Stimulated activated naive CD4-positive, alpha-beta T cell (primary cell): ENCODE results near the gene CNTNAP2.

Experiments
- DNase-seq, 6 experiments: peaks; one replicate each; lab custom pipeline; 2025; lab: John Stamatoyannopoulos, UW

Gene CNTNAP2

GRCh38 chr7:147485660-147486210 lies 1369.1 kb downstream of the CNTNAP2 start:
- DNase-seq, result no peak

GRCh38 chr7:147492606-147493005 lies 1376.0 kb downstream of the CNTNAP2 start:
- no peak for DNase-seq

GRCh38 chr7:147496209-147496608 lies 1379.6 kb downstream of the CNTNAP2 start:
- DNase-seq, result no peak

GRCh38 chr7:147497246-147497645 lies 1380.6 kb downstream of the CNTNAP2 start:
- no peak for DNase-seq

- no peak for DNase-seq
Measured at GRCh38 chr7:147498081-147498480, 1381.5 kb downstream of the CNTNAP2 start.

- DNase-seq, result no peak
Measured at GRCh38 chr7:147509035-147509501, 1392.5 kb downstream of the CNTNAP2 start.

- DNase-seq, result no peak
Measured at GRCh38 chr7:147509541-147510200, 1393.1 kb downstream of the CNTNAP2 start.

- no peak for DNase-seq
Measured at GRCh38 chr7:147510201-147510542, 1393.6 kb downstream of the CNTNAP2 start.

- DNase-seq, result no peak
Measured at GRCh38 chr7:147510923-147511322, 1394.3 kb downstream of the CNTNAP2 start.

GRCh38 chr7:147513451-147513850 lies 1396.8 kb downstream of the CNTNAP2 start:
- DNase-seq, result no peak

- DNase-seq, result no peak
Measured at GRCh38 chr7:147516391-147516790, 1399.8 kb downstream of the CNTNAP2 start.

GRCh38 chr7:147519062-147519461 lies 1402.5 kb downstream of the CNTNAP2 start:
- DNase-seq, result no peak

- DNase-seq, result no peak
Measured at GRCh38 chr7:147523056-147523455, 1406.5 kb downstream of the CNTNAP2 start.

GRCh38 chr7:147524726-147525250 lies 1408.2 kb downstream of the CNTNAP2 start:
- no peak for DNase-seq

- no peak for DNase-seq
Measured at GRCh38 chr7:147525325-147525724, 1408.7 kb downstream of the CNTNAP2 start.

GRCh38 chr7:147535701-147536111 lies 1419.1 kb downstream of the CNTNAP2 start:
- DNase-seq, result no peak

GRCh38 chr7:147539685-147540084 lies 1423.1 kb downstream of the CNTNAP2 start:
- no peak for DNase-seq

- DNase-seq, result no peak
Measured at GRCh38 chr7:147540743-147541142, 1424.1 kb downstream of the CNTNAP2 start.

- DNase-seq, result no peak
Measured at GRCh38 chr7:147541261-147541660, 1424.7 kb downstream of the CNTNAP2 start.

GRCh38 chr7:147547252-147547897 lies 1430.8 kb downstream of the CNTNAP2 start:
- DNase-seq, result no peak

GRCh38 chr7:147556317-147556716 lies 1439.7 kb downstream of the CNTNAP2 start:
- no peak for DNase-seq

- DNase-seq, result no peak
Measured at GRCh38 chr7:147563669-147564068, 1447.1 kb downstream of the CNTNAP2 start.

GRCh38 chr7:147564786-147565476 lies 1448.3 kb downstream of the CNTNAP2 start:
- no peak for DNase-seq
